CD4-positive, alpha-beta T cell treated with Interleukin-12 subunit alpha and Interleukin-12 subunit beta, for 1 hour (primary cell): ENCODE results near the gene WBP4.
A peak's percentile ranks its signal among the peaks of the same experiment; 100 is the strongest.
"Not testable (repeated sequence)": the region's sequence is repeated elsewhere in the genome, so short reads cannot be mapped to it uniquely, and the experiment has no call there.

Experiments used
- DNase-seq: peaks from one replicate; pipeline ENCODE4 v3.0.0-alpha.2; 2020

The WBP4 gene

GRCh38 chr13:41061075-41061913 lies at the start of gene WBP4:
TSS of gene WBP4 (plus strand) at chr13:41061509. CDS start at chr13:41061674, 165 bp downstream.
- DNase-seq = peak; percentile 89

- no peak for DNase-seq
Measured at GRCh38 chr13:41012536-41012935, 48.8 kb upstream of the WBP4 start.

- no peak for DNase-seq
Measured at GRCh38 chr13:41013835-41014234, 47.5 kb upstream of the WBP4 start.

- DNase-seq = no peak
Measured at GRCh38 chr13:41015920-41016319, 45.4 kb upstream of the WBP4 start.

GRCh38 chr13:41017159-41017558 lies 44.1 kb upstream of the WBP4 start:
- peak; percentile 55 for DNase-seq

GRCh38 chr13:41017817-41018601 lies 43.3 kb upstream of the WBP4 start:
- DNase-seq = peak; percentile 57

- DNase-seq = no peak
Measured at GRCh38 chr13:41018602-41018948, 42.7 kb upstream of the WBP4 start.

GRCh38 chr13:41019011-41019487 lies 42.3 kb upstream of the WBP4 start, which contains the start of gene ELF1:
TSS of gene ELF1 (minus strand) at chr13:41019316. CDS start at chr13:40982054, 37,262 bp downstream.
- DNase-seq = peak; percentile 82

GRCh38 chr13:41019578-41020347 lies 41.5 kb upstream of the WBP4 start:
- no peak for DNase-seq

- DNase-seq = no peak
Measured at GRCh38 chr13:41025518-41025917, 35.8 kb upstream of the WBP4 start.

- DNase-seq = no peak
Measured at GRCh38 chr13:41026788-41027187, 34.5 kb upstream of the WBP4 start.

GRCh38 chr13:41028051-41028450 lies 33.3 kb upstream of the WBP4 start:
- no peak for DNase-seq

- no peak for DNase-seq
Measured at GRCh38 chr13:41029629-41030028, 31.7 kb upstream of the WBP4 start.

GRCh38 chr13:41032691-41033376 lies 28.5 kb upstream of the WBP4 start:
- no peak for DNase-seq

- no peak for DNase-seq
Measured at GRCh38 chr13:41034382-41034781, 26.9 kb upstream of the WBP4 start.

- no peak for DNase-seq
Measured at GRCh38 chr13:41034881-41035280, 26.4 kb upstream of the WBP4 start.

GRCh38 chr13:41036557-41036956 lies 24.8 kb upstream of the WBP4 start:
- not testable (repeated sequence) for DNase-seq

- no peak for DNase-seq
Measured at GRCh38 chr13:41039746-41040145, 21.6 kb upstream of the WBP4 start.

- no peak for DNase-seq
Measured at GRCh38 chr13:41040584-41041334, 20.6 kb upstream of the WBP4 start.

- DNase-seq = not testable (repeated sequence)
Measured at GRCh38 chr13:41042419-41042818, 18.9 kb upstream of the WBP4 start.

GRCh38 chr13:41048640-41049039 lies 12.7 kb upstream of the WBP4 start:
- DNase-seq = no peak
